Measurements from ENCODE around the gene CASK. TPM values are rescaled to one million over a fixed set of nuclear protein-coding genes. Genes with fewer than 3 reads are reported as not detected.

The CASK gene
- total and polyA plus RNA-seq, 9 of the 15 experiments (the other 6 are each of a cell fraction or from before 2014, with no cell fraction given), result 1.3 to 7.4 (median 5.2) TPM

- no TSS peak for BruUV-seq (replicated peaks)
- TF ChIP-seq FIP1L1 (IDR thresholded peaks at IDR 0.05; ENCODE audit: low read depth, low read length, poor library complexity, severe bottlenecking) (no peak), SIRT6 (IDR thresholded peaks at IDR 0.05; ENCODE audit: low read depth, low read length) (no peak), ZNF699 (CRISPR knock-in tag; IDR thresholded peaks at IDR 0.05; ENCODE audit: insufficient replicate concordance) (no peak), SAP30 (IDR thresholded peaks at IDR 0.05; ENCODE audit: borderline replicate concordance, insufficient read depth, low read depth, low read length, poor library complexity, severe bottlenecking) (no peak), RNF2 (IDR thresholded peaks at IDR 0.05) (no peak), ZNF639 (CRISPR knock-in tag; conservative IDR thresholded peaks at IDR 0.05 in 1 of 2, IDR thresholded peaks at IDR 0.05 in 1 of 2) (no peak), DEAF1 (CRISPR knock-in tag; IDR thresholded peaks at IDR 0.05) (no peak)
- TF ChIP-seq, protein P1, sequence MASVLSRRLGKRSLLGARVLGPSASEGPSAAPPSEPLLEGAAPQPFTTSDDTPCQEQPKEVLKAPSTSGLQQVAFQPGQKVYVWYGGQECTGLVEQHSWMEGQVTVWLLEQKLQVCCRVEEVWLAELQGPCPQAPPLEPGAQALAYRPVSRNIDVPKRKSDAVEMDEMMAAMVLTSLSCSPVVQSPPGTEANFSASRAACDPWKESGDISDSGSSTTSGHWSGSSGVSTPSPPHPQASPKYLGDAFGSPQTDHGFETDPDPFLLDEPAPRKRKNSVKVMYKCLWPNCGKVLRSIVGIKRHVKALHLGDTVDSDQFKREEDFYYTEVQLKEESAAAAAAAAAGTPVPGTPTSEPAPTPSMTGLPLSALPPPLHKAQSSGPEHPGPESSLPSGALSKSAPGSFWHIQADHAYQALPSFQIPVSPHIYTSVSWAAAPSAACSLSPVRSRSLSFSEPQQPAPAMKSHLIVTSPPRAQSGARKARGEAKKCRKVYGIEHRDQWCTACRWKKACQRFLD (CRISPR knock-in tag; IDR thresholded peaks at IDR 0.05), result no peak
- TF ChIP-seq, protein P2, sequence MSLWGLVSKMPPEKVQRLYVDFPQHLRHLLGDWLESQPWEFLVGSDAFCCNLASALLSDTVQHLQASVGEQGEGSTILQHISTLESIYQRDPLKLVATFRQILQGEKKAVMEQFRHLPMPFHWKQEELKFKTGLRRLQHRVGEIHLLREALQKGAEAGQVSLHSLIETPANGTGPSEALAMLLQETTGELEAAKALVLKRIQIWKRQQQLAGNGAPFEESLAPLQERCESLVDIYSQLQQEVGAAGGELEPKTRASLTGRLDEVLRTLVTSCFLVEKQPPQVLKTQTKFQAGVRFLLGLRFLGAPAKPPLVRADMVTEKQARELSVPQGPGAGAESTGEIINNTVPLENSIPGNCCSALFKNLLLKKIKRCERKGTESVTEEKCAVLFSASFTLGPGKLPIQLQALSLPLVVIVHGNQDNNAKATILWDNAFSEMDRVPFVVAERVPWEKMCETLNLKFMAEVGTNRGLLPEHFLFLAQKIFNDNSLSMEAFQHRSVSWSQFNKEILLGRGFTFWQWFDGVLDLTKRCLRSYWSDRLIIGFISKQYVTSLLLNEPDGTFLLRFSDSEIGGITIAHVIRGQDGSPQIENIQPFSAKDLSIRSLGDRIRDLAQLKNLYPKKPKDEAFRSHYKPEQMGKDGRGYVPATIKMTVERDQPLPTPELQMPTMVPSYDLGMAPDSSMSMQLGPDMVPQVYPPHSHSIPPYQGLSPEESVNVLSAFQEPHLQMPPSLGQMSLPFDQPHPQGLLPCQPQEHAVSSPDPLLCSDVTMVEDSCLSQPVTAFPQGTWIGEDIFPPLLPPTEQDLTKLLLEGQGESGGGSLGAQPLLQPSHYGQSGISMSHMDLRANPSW (CRISPR knock-in tag; IDR thresholded peaks at IDR 0.05), result no peak
- TF ChIP-seq, protein P3, sequence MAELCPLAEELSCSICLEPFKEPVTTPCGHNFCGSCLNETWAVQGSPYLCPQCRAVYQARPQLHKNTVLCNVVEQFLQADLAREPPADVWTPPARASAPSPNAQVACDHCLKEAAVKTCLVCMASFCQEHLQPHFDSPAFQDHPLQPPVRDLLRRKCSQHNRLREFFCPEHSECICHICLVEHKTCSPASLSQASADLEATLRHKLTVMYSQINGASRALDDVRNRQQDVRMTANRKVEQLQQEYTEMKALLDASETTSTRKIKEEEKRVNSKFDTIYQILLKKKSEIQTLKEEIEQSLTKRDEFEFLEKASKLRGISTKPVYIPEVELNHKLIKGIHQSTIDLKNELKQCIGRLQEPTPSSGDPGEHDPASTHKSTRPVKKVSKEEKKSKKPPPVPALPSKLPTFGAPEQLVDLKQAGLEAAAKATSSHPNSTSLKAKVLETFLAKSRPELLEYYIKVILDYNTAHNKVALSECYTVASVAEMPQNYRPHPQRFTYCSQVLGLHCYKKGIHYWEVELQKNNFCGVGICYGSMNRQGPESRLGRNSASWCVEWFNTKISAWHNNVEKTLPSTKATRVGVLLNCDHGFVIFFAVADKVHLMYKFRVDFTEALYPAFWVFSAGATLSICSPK (IDR thresholded peaks at IDR 0.05; ENCODE audit: borderline replicate concordance), result no peak
Observed at GRCh38 chrX:41723826-41724225, 199.5 kb downstream of the CASK start, which contains the start of gene GPR82. Gene GPR82, plus strand, starts transcription at chrX:41724181. Its CDS starts 2,846 bp downstream, at chrX:41727027.

More at GRCh38 chrX:41723826-41724225, 199.5 kb downstream of the CASK start, which contains the start of gene GPR82:
- ATAC-seq (no peak), DNase-seq (ENCODE audit: extremely low read depth in 1 of 4, low spot score in 3 of 4) (no peak), FAIRE-seq (no peak)
- Histone ChIP-seq H3K9me3 (replicated peaks; ENCODE audit: control insufficient read depth, insufficient read depth, low read depth, low read length) (no peaks in the 10 kb centered on the region), H3K79me2 (ENCODE audit: control insufficient read depth, insufficient read depth, low read length) (no peaks in the 10 kb centered on the region), H3K9ac (ENCODE audit: insufficient read depth in 1 of 2, low read depth in 2 of 2, low read length in 2 of 2) (no peak within 1 kb of the TSS), H3K27me3 (ENCODE audit: control insufficient read depth in 2 of 2, insufficient read depth in 2 of 2, low read length in 2 of 2) (no peaks in the 10 kb centered on the region), H3K4me1 (replicated peaks in 1 of 2; ENCODE audit: control insufficient read depth in 2 of 2, insufficient read depth in 2 of 2, low read length in 2 of 2) (peaks cover 0 to 2% of the 10 kb centered on the region in 2 experiments; a peak in 2 of 5 replicates), H3K36me3 (ENCODE audit: control insufficient read depth, insufficient read depth, low read length) (no peaks in the 10 kb centered on the region), H4K20me1 (replicated peaks; ENCODE audit: control insufficient read depth, insufficient read depth, low read length) (no peaks in the 10 kb centered on the region), H3K9me1 (ENCODE audit: control insufficient read depth, insufficient read depth, low read length) (no peaks in the 10 kb centered on the region), H2AFZ (ENCODE audit: low read depth, low read length) (no peak within 1 kb of the TSS), H3K27ac (ENCODE audit: extremely low read depth, low read depth, low read length) (no peak within 1 kb of the TSS), H3K4me3 (no peak within 1 kb of the TSS), H3K4me2 (ENCODE audit: insufficient read depth, low read length) (no peak within 1 kb of the TSS)
- ChIA-PET CTCF (ENCODE audit: low intra/inter-chr PET ratio) (no interaction called here), POLR2A (no interaction called here)
- WGBS (ENCODE audit: insufficient coverage, low coverage, missing lambda C conversion rate), result 22% methylated on average over 2 of the region's 2 CpGs
- intact Hi-C loops (cut with micrococcal nuclease), result no loop called here
- in situ Hi-C loops (cut with MboI), result no loop called here
